Thoracic aorta (tissue), 2 donors: ENCODE results near the gene TREML1. TPM values are rescaled to one million over a fixed set of nuclear protein-coding genes. Genes with fewer than 3 reads are reported as not detected.
"Not testable (repeated sequence)": the region's sequence is repeated elsewhere in the genome, so short reads cannot be mapped to it uniquely, and the experiment has no call there.

ENCODE experiments used
- ATAC-seq: fragments of 150-250 bp; one replicate; pipeline ENCODE4 v1.8.0; 2017; ENCODE audit warnings: low read depth; ENCODE audit not compliant: insufficient number of reproducible peaks, low FRiP score
- DNase-seq: peaks from one replicate; pipeline ENCODE4 v3.0.0-alpha.2; 2020; ENCODE audit warnings: low spot score
- H3K27ac ChIP-seq, 2 donors: fragments of 200-600 bp; sonication (generic); 1 replicate in 1 of 2; 2 replicates in 1 of 2; pipeline ENCODE4 v1.5.1; 2016; ENCODE audit warnings: mild to moderate bottlenecking in 2 of 2, moderate library complexity in 2 of 2
- H3K27me3 ChIP-seq: fragments of 200-600 bp; sonication (generic); replicated peaks from 2 replicates; pipeline ENCODE4 v1.6.0; 2016; ENCODE audit warnings: mild to moderate bottlenecking; ENCODE audit not compliant: insufficient read depth
- H3K36me3 ChIP-seq: fragments of 200-600 bp; sonication (generic); one replicate; pipeline ENCODE4 v1.5.1; 2016
- H3K4me1 ChIP-seq, 2 donors: fragments of 200-600 bp; sonication (generic); 1 replicate in 1 of 2; 2 replicates in 1 of 2; pipeline versions ENCODE4 v1.5.1 to v1.6.0; 2016; ENCODE audit warnings: low read depth in 2 of 2, mild to moderate bottlenecking in 1 of 2; ENCODE audit not compliant: control insufficient read depth in 1 of 2
- H3K4me3 ChIP-seq: fragments of 200-600 bp; sonication (generic); 2 replicates; pipeline ENCODE4 v1.5.1; 2016; ENCODE audit warnings: mild to moderate bottlenecking
- H3K9me3 ChIP-seq: fragments of 200-600 bp; sonication (generic); 2 replicates; pipeline ENCODE4 v1.5.1; 2016
- CTCF ChIP-seq: fragments of 200-600 bp; sonication (generic); IDR thresholded peaks from one replicate; pipeline ENCODE4 v1.5.1; 2019; ENCODE audit warnings: antibody characterized with exemption
- total RNA-seq, 2 donors: library from RNA; depleted of rRNA; stranded (reverse); fragments of >200 nt; gene quantifications; one replicate each; pipeline versions ENCODE4 v1.1.0 to v1.2.3, GENCODE V29; 2016

The TREML1 gene
- total RNA-seq, 2 donors from 2014 or later, result 0.56 to 3.9 TPM

- Histone ChIP-seq H3K36me3 (no peaks in the 10 kb centered on the region), H3K9me3 (no peaks in the 10 kb centered on the region), H3K27me3 (no peaks in the 10 kb centered on the region), H3K4me3 (no peak overlapping the region), H3K4me1 (no peaks in the 10 kb centered on the region), H3K27ac (no peak overlapping the region)
- ATAC-seq (no peak), DNase-seq (no peak)
- no peak for TF ChIP-seq CTCF
Observed at GRCh38 chr6:41191569-41191968, 37.4 kb upstream of the TREML1 start.

GRCh38 chr6:41190791-41191190 is 36.6 kb upstream of the TREML1 start:
- H3K9me3 ChIP-seq, result no peaks in the 10 kb centered on the region
- ATAC-seq (no peak), DNase-seq (no peak)
- no peak overlapping the region for H3K4me3 ChIP-seq
- H3K4me1 ChIP-seq, result no peaks in the 10 kb centered on the region
- H3K27ac ChIP-seq, result no peak overlapping the region
- H3K27me3 ChIP-seq, result no peaks in the 10 kb centered on the region
- no peaks in the 10 kb centered on the region for H3K36me3 ChIP-seq
- TF ChIP-seq CTCF, result no peak

GRCh38 chr6:41189967-41190366 is 35.8 kb upstream of the TREML1 start:
- H3K4me3 ChIP-seq, result no peak overlapping the region
- no peaks in the 10 kb centered on the region for H3K9me3 ChIP-seq
- DNase-seq (no peak), ATAC-seq (no peak)
- H3K4me1 ChIP-seq, result no peaks in the 10 kb centered on the region
- no peaks in the 10 kb centered on the region for H3K36me3 ChIP-seq
- no peaks in the 10 kb centered on the region for H3K27me3 ChIP-seq
- TF ChIP-seq CTCF, result no peak
- H3K27ac ChIP-seq, result no peak overlapping the region

- H3K27me3 ChIP-seq, H3K9me3 ChIP-seq, H3K4me3 ChIP-seq, H3K27ac ChIP-seq, ATAC-seq, H3K4me1 ChIP-seq, DNase-seq, H3K36me3 ChIP-seq: not testable (repeated sequence)
Observed at GRCh38 chr6:41189046-41189445, 34.9 kb upstream of the TREML1 start.

DNA sequence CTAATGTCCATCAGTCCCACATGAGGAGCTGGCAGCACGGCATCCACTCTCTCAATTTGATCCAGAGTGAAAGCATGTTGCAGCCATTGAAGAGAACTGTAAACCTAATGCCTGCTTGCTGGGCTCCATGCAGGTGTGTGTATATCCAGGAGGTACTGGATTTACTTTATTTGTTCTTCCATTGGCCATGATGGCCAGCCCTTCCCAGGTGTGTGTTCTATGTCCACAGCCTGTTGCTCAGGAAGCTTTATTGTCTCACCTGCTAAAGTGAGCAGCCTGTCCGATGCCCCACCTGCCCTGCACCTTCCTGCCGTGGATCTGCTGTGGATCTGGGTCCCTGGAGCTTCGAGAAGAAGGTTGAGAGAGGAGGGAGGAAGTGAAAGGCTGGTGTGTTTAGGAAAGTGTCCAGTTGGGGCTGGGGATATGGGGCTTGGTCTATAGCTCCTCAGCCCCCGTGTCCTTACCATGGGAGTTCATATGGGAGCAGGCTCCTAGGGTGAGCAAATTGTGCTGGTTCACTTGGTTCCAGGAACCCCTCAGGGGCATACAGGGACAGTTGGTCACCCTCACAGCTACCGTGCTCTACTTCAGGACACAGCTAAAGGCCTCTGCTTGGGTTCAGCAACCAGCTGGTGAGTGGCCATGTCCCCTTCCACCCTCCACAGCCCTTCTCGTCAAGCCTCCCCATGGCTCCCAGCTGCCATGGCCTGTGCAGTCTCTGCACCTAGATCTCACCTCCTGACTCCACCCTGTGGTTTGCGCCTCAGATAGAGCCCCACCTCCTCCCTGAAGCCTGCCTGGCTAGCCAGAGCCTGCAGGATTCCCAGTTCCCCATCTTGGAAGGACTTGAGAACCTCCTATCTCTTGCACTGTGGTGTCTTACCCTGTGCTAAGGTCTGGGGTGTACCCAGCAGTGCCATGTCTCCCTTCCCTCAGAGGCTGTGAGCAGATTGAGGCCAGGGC is 34.1 kb upstream of the TREML1 start:
- DNase-seq, result no peak
- Histone ChIP-seq H3K27me3 (no peaks in the 10 kb centered on the region), H3K4me3 (no peak overlapping the region), H3K36me3 (no peaks in the 10 kb centered on the region), H3K27ac (no peak overlapping the region), H3K4me1 (no peaks in the 10 kb centered on the region), H3K9me3 (no peaks in the 10 kb centered on the region)
- TF ChIP-seq CTCF, result no peak
- ATAC-seq, result no peak
